ENCODE measurements around the gene AMMECR1L. TPM values are rescaled to one million over a fixed set of nuclear protein-coding genes. Genes with fewer than 3 reads are reported as not detected.
A peak's percentile ranks its signal among the peaks of the same experiment; 100 is the strongest.
"Not testable (repeated sequence)": the region's sequence is repeated elsewhere in the genome, so short reads cannot be mapped to it uniquely, and the experiment has no call there.

Gene AMMECR1L
- total RNA-seq, 2 experiments from 2014 or later, result 14.5 to 15.0 TPM

GRCh38 chr2:127826708-127827107 is 59.0 kb downstream of the AMMECR1L start:
- Mint-ChIP-seq H3K9me3 (ENCODE audit: insufficient read depth) (peaks cover 19% of the 10 kb centered on the region), H3K36me3 (ENCODE audit: low read depth) (peaks cover 16% of the 10 kb centered on the region), H3K4me1 (ENCODE audit: low read depth) (peaks cover 36% of the 10 kb centered on the region)
- H3K4me3 Mint-ChIP-seq; H3K27me3 Mint-ChIP-seq (ENCODE audit: low read depth); POLR2A ChIA-PET; DNase-seq; ATAC-seq; CTCF ChIA-PET; H3K27ac Mint-ChIP-seq: not testable (repeated sequence)

- ATAC-seq, result no peak
- POLR2A ChIA-PET, result interaction anchor here (1.0 kb wide), 1 partner anchor 15 kb away, joined by 6 read pairs; the partner anchor contains the start of gene WDR33
Measured at GRCh38 chr2:127826047-127826446, 59.7 kb downstream of the AMMECR1L start.

GRCh38 chr2:127820080-127820668 is 65.6 kb downstream of the AMMECR1L start:
- Mint-ChIP-seq H3K27me3 (ENCODE audit: low read depth) (peaks cover 9% of the 10 kb centered on the region), H3K9me3 (ENCODE audit: insufficient read depth) (peaks cover 11% of the 10 kb centered on the region), H3K4me1 (ENCODE audit: low read depth) (no peaks in the 10 kb centered on the region), H3K36me3 (ENCODE audit: low read depth) (peaks cover 8% of the 10 kb centered on the region), H3K4me3 (no peak overlapping the region), H3K27ac (no peak overlapping the region)
- ATAC-seq, result no peak
- DNase-seq, result no peak
- CTCF ChIA-PET, result no interaction called here
- POLR2A ChIA-PET, result interaction anchor here (0.7 kb wide), 1 partner anchor 207 kb away, joined by 3 read pairs; no protein-coding TSS in a partner anchor

More at GRCh38 chr2:127826047-127826446, 59.7 kb downstream of the AMMECR1L start:
- peaks cover 16% of the 10 kb centered on the region for H3K36me3 Mint-ChIP-seq (ENCODE audit: low read depth)
- CTCF ChIA-PET, result no interaction called here
- DNase-seq, result no peak
- H3K4me3 Mint-ChIP-seq, result no peak overlapping the region
- H3K27ac Mint-ChIP-seq, result no peak overlapping the region
- H3K9me3 Mint-ChIP-seq (ENCODE audit: insufficient read depth), result peaks cover 21% of the 10 kb centered on the region
- peaks cover 30% of the 10 kb centered on the region for H3K4me1 Mint-ChIP-seq (ENCODE audit: low read depth)
- H3K27me3 Mint-ChIP-seq (ENCODE audit: low read depth), result no peaks in the 10 kb centered on the region

GRCh38 chr2:127818794-127819425 is 66.8 kb downstream of the AMMECR1L start:
- Mint-ChIP-seq H3K36me3 (ENCODE audit: low read depth) (peaks cover 8% of the 10 kb centered on the region), H3K27ac (no peak overlapping the region), H3K4me3 (no peak overlapping the region), H3K4me1 (ENCODE audit: low read depth) (no peaks in the 10 kb centered on the region), H3K9me3 (ENCODE audit: insufficient read depth) (peaks cover 11% of the 10 kb centered on the region), H3K27me3 (ENCODE audit: low read depth) (peaks cover 9% of the 10 kb centered on the region)
- ChIA-PET POLR2A (no interaction called here), CTCF (no interaction called here)
- DNase-seq, result no peak
- ATAC-seq, result no peak

- peaks cover 8% of the 10 kb centered on the region for H3K36me3 Mint-ChIP-seq (ENCODE audit: low read depth)
- ATAC-seq, result no peak
- no peak overlapping the region for H3K27ac Mint-ChIP-seq
- ChIA-PET POLR2A (no interaction called here), CTCF (no interaction called here)
- H3K4me1 Mint-ChIP-seq (ENCODE audit: low read depth), result no peaks in the 10 kb centered on the region
- H3K27me3 Mint-ChIP-seq (ENCODE audit: low read depth), result peaks cover 9% of the 10 kb centered on the region
- no peak for DNase-seq
- no peak overlapping the region for H3K4me3 Mint-ChIP-seq
- peaks cover 11% of the 10 kb centered on the region for H3K9me3 Mint-ChIP-seq (ENCODE audit: insufficient read depth)
Measured at GRCh38 chr2:127818241-127818640, 67.5 kb downstream of the AMMECR1L start.

- ChIA-PET POLR2A (no interaction called here), CTCF (no interaction called here)
- Mint-ChIP-seq H3K27me3 (ENCODE audit: low read depth) (peaks cover 11% of the 10 kb centered on the region), H3K9me3 (ENCODE audit: insufficient read depth) (no peaks in the 10 kb centered on the region), H3K4me3 (no peak overlapping the region), H3K27ac (no peak overlapping the region), H3K4me1 (ENCODE audit: low read depth) (peaks cover 23% of the 10 kb centered on the region), H3K36me3 (ENCODE audit: low read depth) (peaks cover 13% of the 10 kb centered on the region)
- ATAC-seq, result no peak
- no peak for DNase-seq
Measured at GRCh38 chr2:127814677-127815076, 71.1 kb downstream of the AMMECR1L start.

GRCh38 chr2:127812441-127812840 is 73.3 kb downstream of the AMMECR1L start:
- CTCF ChIA-PET, result interaction anchor here (1.6 to 1.8 kb wide), 2 partner anchors 45 to 110 kb away, joined by 6 to 7 read pairs; no protein-coding TSS in a partner anchor

More at GRCh38 chr2:127812441-127812840, 73.3 kb downstream of the AMMECR1L start:
- H3K9me3 Mint-ChIP-seq (ENCODE audit: insufficient read depth); H3K27me3 Mint-ChIP-seq (ENCODE audit: low read depth); DNase-seq; ATAC-seq: not testable (repeated sequence)
- peaks cover 38% of the 10 kb centered on the region for H3K4me1 Mint-ChIP-seq (ENCODE audit: low read depth)
- POLR2A ChIA-PET, result interaction anchor here (1.3 kb wide), 1 partner anchor 9 kb away, joined by 5 read pairs; no protein-coding TSS in a partner anchor
- peaks cover 18% of the 10 kb centered on the region for H3K36me3 Mint-ChIP-seq (ENCODE audit: low read depth)
- peak overlapping the region; percentile 91 for H3K4me3 Mint-ChIP-seq
- peak overlapping the region; percentile 4 for H3K27ac Mint-ChIP-seq

Other genes with a start within 250 kb of the AMMECR1L start
- gene GPR17, start 239.8 kb downstream of the AMMECR1L start, total RNA-seq, result not detected
- 10 to 100 TPM; 35.3 to 38.3 TPM for gene LIMS2, start 210.4 kb downstream of the AMMECR1L start, total RNA-seq
- gene SFT2D3, start 184.5 kb downstream of the AMMECR1L start, total RNA-seq, result 1 to 10 TPM; 4.8 to 5.5 TPM
- gene WDR33, start 74.8 kb downstream of the AMMECR1L start, total RNA-seq, result 10 to 100 TPM; 64.3 to 68.3 TPM
- 10 to 100 TPM; 51.1 to 52.5 TPM for gene POLR2D, start 27.8 kb downstream of the AMMECR1L start, total RNA-seq
- gene SAP130, start 142.1 kb upstream of the AMMECR1L start, total RNA-seq, result 10 to 100 TPM; 37.8 to 39.2 TPM
- gene UGGT1, start 205.2 kb upstream of the AMMECR1L start, total RNA-seq, result 10 to 100 TPM; 60.3 to 63.7 TPM